A549 (cell line): Measurements from ENCODE around the gene CYB561. TPM values are rescaled to one million over a fixed set of nuclear protein-coding genes. Genes with fewer than 3 reads are reported as not detected.

Experiments
- ATAC-seq, 2 experiments: fragments of 200-7000 bp in 1 of 2; fragments of >200 bp in 1 of 2; cut with Nextera tagmentation in 1 of 2; cut with Tn5 transposase in 1 of 2; 3 replicates each; pipeline versions ENCODE4 v1.8.0 to v1.9.1; 2018 to 2020; ENCODE audit warnings: mild to moderate bottlenecking in 1 of 2, moderate library complexity in 1 of 2
- CTCF ChIA-PET: fragments of 300-600 bp; sonication (Branson Sonifier 250); formaldehyde crosslinking; extraction: SDS; loops from one replicate; lab custom pipeline; 2021; ENCODE audit warnings: antibody characterized with exemption, inconsistent platforms; lab: Yijun Ruan, JAX
- POLR2A ChIA-PET: fragments of 350-600 bp; formaldehyde crosslinking; extraction: SDS; loops from one replicate; lab custom pipeline; 2021; ENCODE audit warnings: antibody characterized with exemption, inconsistent platforms; lab: Yijun Ruan, JAX
- DNase-seq, 2 experiments: peaks; one replicate each; pipeline versions ENCODE4 v3.0.0 to v3.0.0-alpha.2; 2011 to 2016; ENCODE audit warnings: low read depth in 1 of 2, low spot score in 1 of 2
- FAIRE-seq: peaks from 2 replicates; lab custom pipeline; 2011; peaks lifted over from hg19 to GRCh38; lab: Jason Lieb, UNC
- H3K27ac ChIP-seq, 2 experiments: fragments of >200 bp; sonication (Bioruptor Twin); formaldehyde crosslinking; 3 replicates each; pipeline ENCODE4 v1.5.1; 2016 to 2017
- H3K4me1 ChIP-seq: fragments of >200 bp; sonication (Bioruptor Twin); formaldehyde crosslinking; 3 replicates; pipeline ENCODE4 v1.6.1; 2016
- H3K4me2 ChIP-seq: fragments of >200 bp; sonication (Bioruptor Twin); formaldehyde crosslinking; 3 replicates; pipeline ENCODE4 v1.6.1; 2016
- H3K4me3 ChIP-seq: fragments of >200 bp; sonication (Bioruptor Twin); formaldehyde crosslinking; 3 replicates; pipeline ENCODE4 v1.5.1; 2016
- H3K9me3 ChIP-seq: fragments of >200 bp; sonication (Bioruptor Twin); formaldehyde crosslinking; 3 replicates; pipeline ENCODE4 v1.6.1; 2016
- CEBPB ChIP-seq, 2 experiments: fragments of >200 bp in 1 of 2; sonication (Bioruptor Twin) in 1 of 2; formaldehyde crosslinking in 1 of 2; IDR thresholded peaks; 2 replicates each; pipeline ENCODE4 v1.6.1; 2012 to 2016
- CHD2 ChIP-seq: fragments of 150-350 bp; IDR thresholded peaks from 2 replicates; pipeline ENCODE4 v1.6.1; 2014; ENCODE audit warnings: low read length; ENCODE audit not compliant: partially characterized antibody
- CHD4 ChIP-seq: fragments of 200-600 bp; sonication (generic); IDR thresholded peaks from 2 replicates; pipeline ENCODE4 v1.6.1; 2016; ENCODE audit warnings: antibody characterized with exemption, mild to moderate bottlenecking, borderline replicate concordance
- EHF ChIP-seq: fragments of 250-450 bp; sonication (Bioruptor Pico); IDR thresholded peaks from 2 replicates; pipeline ENCODE4 v1.5.0; 2020; ENCODE audit warnings: mild to moderate bottlenecking
- EHMT2 ChIP-seq: fragments of 200-600 bp; sonication (generic); IDR thresholded peaks from 2 replicates; pipeline ENCODE4 v1.6.1; 2016; ENCODE audit warnings: antibody characterized with exemption, low read depth, mild to moderate bottlenecking, moderate library complexity
- FOSL2 ChIP-seq, 2 experiments: fragments of 450-650 bp in 1 of 2; fragments of >200 bp in 1 of 2; sonication (Bioruptor Twin) in 1 of 2; formaldehyde crosslinking; IDR thresholded peaks; 2 replicates each; pipeline versions ENCODE4 v1.5.0 to v1.6.1; 2016 to 2020; ENCODE audit warnings: mild to moderate bottlenecking in 1 of 2, moderate library complexity in 1 of 2
- GATA3 ChIP-seq: IDR thresholded peaks from 2 replicates; pipeline ENCODE4 v1.6.1; 2012; ENCODE audit warnings: borderline replicate concordance
- HDAC2 ChIP-seq: fragments of 200-600 bp; sonication (generic); IDR thresholded peaks from 2 replicates; pipeline ENCODE4 v1.6.1; 2016
- HEYL ChIP-seq: fragments of 250-450 bp; sonication (Bioruptor Pico); IDR thresholded peaks from 2 replicates; pipeline ENCODE4 v1.8.0; 2021; ENCODE audit warnings: mild to moderate bottlenecking, moderate library complexity
- HOXA7 ChIP-seq: fragments of 250-450 bp; sonication (Bioruptor Pico); IDR thresholded peaks from 2 replicates; pipeline ENCODE4 v1.5.0; 2020; ENCODE audit warnings: mild to moderate bottlenecking, moderate library complexity
- HOXB5 ChIP-seq: fragments of 250-450 bp; sonication (Bioruptor Pico); IDR thresholded peaks from 2 replicates; pipeline ENCODE4 v1.5.0; 2020; ENCODE audit warnings: mild to moderate bottlenecking, moderate library complexity
- JUN ChIP-seq, 2 experiments: fragments of >200 bp; sonication (Bioruptor Twin); formaldehyde crosslinking; IDR thresholded peaks; 2 replicates in 1 of 2; 3 replicates in 1 of 2; pipeline ENCODE4 v1.6.1; 2016 to 2017
- KDM1A ChIP-seq: fragments of 200-600 bp; sonication (generic); IDR thresholded peaks from 2 replicates; pipeline ENCODE4 v1.6.1; 2016; ENCODE audit warnings: low read depth, mild to moderate bottlenecking
- KDM5A ChIP-seq: fragments of 200-600 bp; sonication (generic); IDR thresholded peaks from 2 replicates; pipeline ENCODE4 v1.6.1; 2016; ENCODE audit warnings: antibody characterized with exemption, mild to moderate bottlenecking
- MAFK ChIP-seq: fragments of 450-650 bp; IDR thresholded peaks from 2 replicates; pipeline ENCODE4 v1.6.1; 2014; ENCODE audit not compliant: partially characterized antibody
- NPAS2 ChIP-seq: fragments of 250-450 bp; sonication (Bioruptor Pico); IDR thresholded peaks from 2 replicates; pipeline ENCODE4 v1.8.0; 2022; ENCODE audit warnings: mild to moderate bottlenecking, moderate library complexity, borderline replicate concordance
- NR3C1 ChIP-seq: fragments of >200 bp; sonication (Bioruptor Twin); formaldehyde crosslinking; IDR thresholded peaks from 3 replicates; pipeline ENCODE4 v1.6.1; 2017
- PHF8 ChIP-seq: fragments of 200-600 bp; sonication (generic); IDR thresholded peaks from 2 replicates; pipeline ENCODE4 v1.6.1; 2016; ENCODE audit warnings: low read depth, mild to moderate bottlenecking, antibody characterized with exemption, moderate library complexity, borderline replicate concordance
- POLR2A ChIP-seq: IDR thresholded peaks from 2 replicates; pipeline ENCODE4 v1.6.1; 2012; ENCODE audit warnings: mild to moderate bottlenecking, low read length
- RARB ChIP-seq: fragments of 250-450 bp; sonication (Bioruptor Pico); IDR thresholded peaks from 2 replicates; pipeline ENCODE4 v1.8.0; 2021; ENCODE audit warnings: mild to moderate bottlenecking, moderate library complexity
- RCOR1 ChIP-seq: fragments of 150-350 bp; IDR thresholded peaks from 2 replicates; pipeline ENCODE4 v1.6.1; 2014; ENCODE audit warnings: antibody characterized with exemption, low read length, low read depth
- RNF2 ChIP-seq: fragments of 200-600 bp; sonication (generic); IDR thresholded peaks from 2 replicates; pipeline ENCODE4 v1.6.1; 2016; ENCODE audit warnings: low read depth, mild to moderate bottlenecking, antibody characterized with exemption, moderate library complexity, borderline replicate concordance
- SMC3 ChIP-seq: fragments of >200 bp; sonication (Bioruptor Twin); formaldehyde crosslinking; IDR thresholded peaks from 3 replicates; pipeline ENCODE4 v1.6.1; 2018; ENCODE audit warnings: inconsistent platforms
- TP53 ChIP-seq: fragments of 250-450 bp; sonication (Bioruptor Pico); IDR thresholded peaks from 2 replicates; pipeline ENCODE4 v1.5.0; 2021; ENCODE audit warnings: mild to moderate bottlenecking, moderate library complexity
- ZC3H11A ChIP-seq: fragments of 450-650 bp; IDR thresholded peaks from 2 replicates; pipeline ENCODE4 v1.6.1; 2014; ENCODE audit warnings: antibody characterized with exemption, mild to moderate bottlenecking
- ZFP36 ChIP-seq: fragments of 450-650 bp; IDR thresholded peaks from 2 replicates; pipeline ENCODE4 v1.6.1; 2014; ENCODE audit warnings: borderline replicate concordance; ENCODE audit not compliant: partially characterized antibody
- ZSCAN20 ChIP-seq: fragments of 250-450 bp; sonication (Bioruptor Pico); IDR thresholded peaks from 2 replicates; pipeline ENCODE4 v1.8.0; 2022; ENCODE audit warnings: mild to moderate bottlenecking, moderate library complexity
- WGBS: methylation state at CpG from one replicate; pipeline ENCODE4 v1.1.6; 2017; ENCODE audit errors: missing lambda C conversion rate; 5-methylcytosine and 5-hydroxymethylcytosine counted together
- polyA plus RNA-seq, 4 experiments: library from polyadenylated mRNA; depleted of rRNA in 3 of 4; stranded (reverse); fragments of >200 nt; fragmentation: RNase III in 1 of 4; extraction: RNeasy Plus Mini Kit Qiagen cat#74134 plus additional on column Dnase treatment in 1 of 4; gene quantifications; 2 replicates in 3 of 4; 3 replicates in 1 of 4; pipeline ENCODE4 v1.2.3, GENCODE V29; 2011 to 2017
- TF ChIP-seq, protein P1 (sequence below): fragments of 250-450 bp; sonication (Bioruptor Pico); IDR thresholded peaks from 2 replicates; pipeline ENCODE4 v1.5.0; 2020; ENCODE audit warnings: low read depth, mild to moderate bottlenecking, moderate library complexity
- TF ChIP-seq, protein P2 (sequence below): IDR thresholded peaks from 2 replicates; pipeline ENCODE4 v1.6.1; 2012
- TF ChIP-seq, protein P3 (sequence below): fragments of >200 bp; sonication (Bioruptor Twin); formaldehyde crosslinking; IDR thresholded peaks from 3 replicates; pipeline ENCODE4 v1.6.1; 2016
- TF ChIP-seq, protein P4 (sequence below): fragments of >200 bp; sonication (Bioruptor Twin); formaldehyde crosslinking; IDR thresholded peaks from 2 replicates; pipeline ENCODE4 v1.6.1; 2016

Gene CYB561
- polyA plus RNA-seq, 2 of the 4 experiments (the other 2 are of a cell fraction): 16.6 to 27.2 TPM

- TF ChIP-seq, protein P1, sequence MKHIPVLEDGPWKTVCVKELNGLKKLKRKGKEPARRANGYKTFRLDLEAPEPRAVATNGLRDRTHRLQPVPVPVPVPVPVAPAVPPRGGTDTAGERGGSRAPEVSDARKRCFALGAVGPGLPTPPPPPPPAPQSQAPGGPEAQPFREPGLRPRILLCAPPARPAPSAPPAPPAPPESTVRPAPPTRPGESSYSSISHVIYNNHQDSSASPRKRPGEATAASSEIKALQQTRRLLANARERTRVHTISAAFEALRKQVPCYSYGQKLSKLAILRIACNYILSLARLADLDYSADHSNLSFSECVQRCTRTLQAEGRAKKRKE (CRISPR knock-in tag): no peak
- TF ChIP-seq SMC3: no peak
- no peak for TF ChIP-seq TP53 (CRISPR knock-in tag)
- TF ChIP-seq, protein P2, sequence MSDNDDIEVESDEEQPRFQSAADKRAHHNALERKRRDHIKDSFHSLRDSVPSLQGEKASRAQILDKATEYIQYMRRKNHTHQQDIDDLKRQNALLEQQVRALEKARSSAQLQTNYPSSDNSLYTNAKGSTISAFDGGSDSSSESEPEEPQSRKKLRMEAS: no peak
- no peak for TF ChIP-seq POLR2A
- no peak for TF ChIP-seq ZSCAN20 (CRISPR knock-in tag)
- no peak for TF ChIP-seq HDAC2
- TF ChIP-seq NPAS2: no peak
- no peak for TF ChIP-seq FOSL2 (IDR thresholded peaks at IDR 0.05)
- no peak for TF ChIP-seq FOSL2 (CRISPR knock-in tag; IDR thresholded peaks at IDR 0.05)
- TF ChIP-seq CHD4: no peak
- TF ChIP-seq HOXA7: no peak
- no peak for TF ChIP-seq RCOR1
- no peak for TF ChIP-seq MAFK
- TF ChIP-seq KDM5A: no peak
- TF ChIP-seq, all 56 proteins: peak for 0
- WGBS: 62% methylated on average over 9 of the region's 9 CpGs
- H3K27ac ChIP-seq: no peak overlapping the region; a peak in 1 of 6 replicates
- ChIA-PET POLR2A (no interaction called here), CTCF (interaction anchor here (0.9 to 9.1 kb wide), 3 partner anchors 12 to 47 kb away, joined by 3 to 111 read pairs (median 3); no protein-coding TSS in a partner anchor)
- no peak overlapping the region for H3K4me2 ChIP-seq
- H3K4me3 ChIP-seq: no peak overlapping the region
- DNase-seq: no peak
- no peak for FAIRE-seq
- H3K9me3 ChIP-seq: no peaks in the 10 kb centered on the region
- no peaks in the 10 kb centered on the region for H3K4me1 ChIP-seq
- ATAC-seq: no peak
These were observed 47.3 kb upstream of the CYB561 start for GRCh38 chr17:63493411-63493810.

DNA sequence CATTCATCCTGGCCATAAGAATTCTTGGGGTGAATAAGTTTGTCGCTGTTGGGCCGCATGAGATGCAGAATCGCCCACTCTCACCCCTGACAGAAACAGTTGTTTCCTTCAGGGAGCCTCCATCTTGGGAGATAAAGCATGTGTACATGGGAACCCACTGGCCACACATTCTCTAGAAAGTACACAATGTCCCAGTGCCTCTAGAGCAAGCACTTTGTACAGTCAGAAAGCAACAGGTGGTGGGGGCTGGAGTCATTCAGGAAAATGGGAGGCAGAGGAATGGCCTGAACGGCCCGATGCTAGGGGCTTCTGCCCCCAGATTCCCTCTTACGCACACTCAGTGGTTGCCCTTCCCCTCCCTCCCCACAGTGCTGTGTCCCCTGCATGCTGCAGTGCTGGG, 46.8 kb upstream of the CYB561 start:
- POLR2A ChIA-PET: no interaction called here
- no peak for DNase-seq
- no peak overlapping the region for H3K4me3 ChIP-seq
- no peak for FAIRE-seq
- TF ChIP-seq NR3C1 (no peak), SMC3 (no peak), HOXB5 (CRISPR knock-in tag) (no peak), ZFP36 (no peak), GATA3 (no peak), ZC3H11A (no peak), CHD4 (no peak), EHF (no peak), CEBPB (IDR thresholded peaks at IDR 0.05) (no peak), CHD2 (no peak), HEYL (no peak), RCOR1 (no peak), KDM1A (no peak), PHF8 (no peak), JUN (IDR thresholded peaks at IDR 0.05) (no peak), RNF2 (no peak), RARB (CRISPR knock-in tag) (no peak), EHMT2 (no peak)
- TF ChIP-seq, protein P3, sequence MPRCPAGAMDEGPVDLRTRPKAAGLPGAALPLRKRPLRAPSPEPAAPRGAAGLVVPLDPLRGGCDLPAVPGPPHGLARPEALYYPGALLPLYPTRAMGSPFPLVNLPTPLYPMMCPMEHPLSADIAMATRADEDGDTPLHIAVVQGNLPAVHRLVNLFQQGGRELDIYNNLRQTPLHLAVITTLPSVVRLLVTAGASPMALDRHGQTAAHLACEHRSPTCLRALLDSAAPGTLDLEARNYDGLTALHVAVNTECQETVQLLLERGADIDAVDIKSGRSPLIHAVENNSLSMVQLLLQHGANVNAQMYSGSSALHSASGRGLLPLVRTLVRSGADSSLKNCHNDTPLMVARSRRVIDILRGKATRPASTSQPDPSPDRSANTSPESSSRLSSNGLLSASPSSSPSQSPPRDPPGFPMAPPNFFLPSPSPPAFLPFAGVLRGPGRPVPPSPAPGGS: no peak
- TF ChIP-seq, protein P4, sequence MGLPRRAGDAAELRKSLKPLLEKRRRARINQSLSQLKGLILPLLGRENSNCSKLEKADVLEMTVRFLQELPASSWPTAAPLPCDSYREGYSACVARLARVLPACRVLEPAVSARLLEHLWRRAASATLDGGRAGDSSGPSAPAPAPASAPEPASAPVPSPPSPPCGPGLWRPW: no peak
- TF ChIP-seq, all 56 proteins: peak for 0
- ATAC-seq: no peak
- Histone ChIP-seq H3K9me3 (no peaks in the 10 kb centered on the region), H3K4me2 (no peak overlapping the region), H3K4me1 (no peaks in the 10 kb centered on the region), H3K27ac (no peak overlapping the region; a peak in 1 of 6 replicates)
- 72% methylated on average over 6 of the region's 6 CpGs for WGBS
- CTCF ChIA-PET: interaction anchor here (0.9 to 9.1 kb wide), 5 partner anchors 12 to 86 kb away, joined by 3 to 111 read pairs (median 3); no protein-coding TSS in a partner anchor
